Vagina (tissue), 2 donors: ENCODE data around the gene AIMP2.
"Not testable (repeated sequence)": the region's sequence is repeated elsewhere in the genome, so short reads cannot be mapped to it uniquely, and the experiment has no call there.

ENCODE experiments used
- POLR2A ChIP-seq, 2 donors: fragments of 450-650 bp; IDR thresholded peaks; one replicate each; pipeline ENCODE4 v1.6.1; 2017; ENCODE audit warnings: antibody characterized with exemption in 2 of 2, mild to moderate bottlenecking in 2 of 2, moderate library complexity in 2 of 2
- POLR2AphosphoS5 ChIP-seq, 2 donors: sonication (generic); formaldehyde crosslinking; IDR thresholded peaks; one replicate each; pipeline ENCODE4 v1.9.0; 2017; ENCODE audit warnings: antibody characterized with exemption in 2 of 2, mild to moderate bottlenecking in 2 of 2, low read depth in 1 of 2; ENCODE audit not compliant: insufficient read depth in 1 of 2

- TF ChIP-seq POLR2AphosphoS5 (IDR thresholded peaks at IDR 0.05; ENCODE audit: insufficient read depth in 1 of 2, low read depth in 1 of 2); POLR2A (IDR thresholded peaks at IDR 0.05): not testable (repeated sequence)
Measured at GRCh38 chr7:5979680-5980314, 29.3 kb upstream of the AIMP2 start.
